Loucy (cell line): ENCODE data around the gene MSANTD2.

Experiments
- H2AFZ ChIP-seq: fragments of 200-600 bp; sonication (generic); 2 replicates; pipeline ENCODE4 v1.6.0; 2016; ENCODE audit warnings: antibody characterized with exemption, mild to moderate bottlenecking, low read length, moderate library complexity
- H3F3A ChIP-seq: fragments of 200-600 bp; 2 replicates; pipeline ENCODE4 v1.6.0; 2016; ENCODE audit warnings: antibody characterized with exemption, low read depth, mild to moderate bottlenecking
- H3K27me3 ChIP-seq: fragments of 200-600 bp; sonication (generic); 2 replicates; pipeline ENCODE4 v1.6.1; 2014; ENCODE audit warnings: low read length, mild to moderate bottlenecking; ENCODE audit not compliant: insufficient read depth, poor library complexity, severe bottlenecking
- H3K36me3 ChIP-seq: fragments of 200-600 bp; sonication (generic); 2 replicates; pipeline ENCODE4 v1.6.1; 2016; ENCODE audit warnings: low read length; ENCODE audit not compliant: insufficient read depth
- H3K4me1 ChIP-seq: fragments of 200-600 bp; sonication (generic); 2 replicates; pipeline ENCODE4 v1.5.1; 2014; ENCODE audit warnings: low read length, mild to moderate bottlenecking; ENCODE audit not compliant: insufficient read depth, poor library complexity, severe bottlenecking
- H3K4me2 ChIP-seq: fragments of 200-600 bp; sonication (generic); 2 replicates; pipeline ENCODE4 v1.6.0; 2014; ENCODE audit warnings: antibody characterized with exemption, low read length, low read depth, mild to moderate bottlenecking; ENCODE audit not compliant: poor library complexity, severe bottlenecking
- H3K4me3 ChIP-seq: fragments of 200-600 bp; sonication (generic); 2 replicates; pipeline ENCODE4 v1.5.1; 2014; ENCODE audit warnings: low read length, mild to moderate bottlenecking, mixed read lengths; ENCODE audit not compliant: poor library complexity, severe bottlenecking
- H3K79me2 ChIP-seq: fragments of 200-600 bp; sonication (generic); 2 replicates; pipeline ENCODE4 v1.6.1; 2014; ENCODE audit warnings: low read length; ENCODE audit not compliant: insufficient read depth
- H3K9ac ChIP-seq: fragments of 200-600 bp; sonication (generic); 2 replicates; pipeline ENCODE4 v1.6.0; 2014; ENCODE audit warnings: mild to moderate bottlenecking, low read depth, low read length, moderate library complexity; ENCODE audit not compliant: poor library complexity, severe bottlenecking
- H3K9me2 ChIP-seq: fragments of 200-600 bp; sonication (generic); replicated peaks from 2 replicates; pipeline ENCODE4 v1.6.1; 2016; ENCODE audit warnings: low read depth, low read length, mixed read lengths
- H3K9me3 ChIP-seq: fragments of 200-600 bp; sonication (generic); 2 replicates; pipeline ENCODE4 v1.6.1; 2014; ENCODE audit warnings: mild to moderate bottlenecking, antibody characterized with exemption, low read length, low read depth; ENCODE audit not compliant: insufficient read depth
- H4K20me1 ChIP-seq: fragments of 200-600 bp; sonication (generic); 2 replicates; pipeline ENCODE4 v1.6.0; 2014; ENCODE audit warnings: antibody characterized with exemption, low read length, mild to moderate bottlenecking; ENCODE audit not compliant: insufficient read depth, poor library complexity, severe bottlenecking
- CTCF ChIP-seq: fragments of 200-600 bp; sonication (generic); conservative IDR thresholded peaks from 2 replicates; pipeline ENCODE4 v1.5.1; 2014; ENCODE audit warnings: mild to moderate bottlenecking, antibody characterized with exemption, low read length
- EZH2phosphoT487 ChIP-seq: fragments of 200-600 bp; IDR thresholded peaks from 2 replicates; pipeline ENCODE4 v1.6.1; 2018; ENCODE audit warnings: antibody characterized with exemption, mild to moderate bottlenecking, moderate library complexity, borderline replicate concordance

The MSANTD2 gene

GRCh38 chr11:124791626-124792341, 8.4 kb downstream of the MSANTD2 start:
- no peaks in the 10 kb centered on the region for H3K27me3 ChIP-seq
- no peak overlapping the region for H2AFZ ChIP-seq
- H3F3A ChIP-seq, result peaks cover 6% of the 10 kb centered on the region; the same call in 1 of the 2 replicates
- no peaks in the 10 kb centered on the region for H3K9me3 ChIP-seq
- TF ChIP-seq EZH2phosphoT487 (no peak), CTCF (no peak)
- no peak overlapping the region for H3K4me3 ChIP-seq
- H4K20me1 ChIP-seq, result peaks cover 41% of the 10 kb centered on the region
- peak overlapping the region; percentile 38 for H3K4me2 ChIP-seq
- H3K9ac ChIP-seq, result no peak overlapping the region
- peaks cover 32% of the 10 kb centered on the region for H3K4me1 ChIP-seq
- no peaks in the 10 kb centered on the region for H3K36me3 ChIP-seq
- H3K9me2 ChIP-seq, result no peaks in the 10 kb centered on the region
- H3K79me2 ChIP-seq, result peaks cover 77% of the 10 kb centered on the region

GRCh38 chr11:124788521-124788920, 11.7 kb downstream of the MSANTD2 start:
- peaks cover 54% of the 10 kb centered on the region for H3K79me2 ChIP-seq
- peaks cover 13% of the 10 kb centered on the region for H3K4me1 ChIP-seq
- no peaks in the 10 kb centered on the region for H3K27me3 ChIP-seq
- H3F3A ChIP-seq, result no peaks in the 10 kb centered on the region
- no peak overlapping the region for H3K4me2 ChIP-seq
- H3K9me3 ChIP-seq, result no peaks in the 10 kb centered on the region
- no peak for TF ChIP-seq EZH2phosphoT487
- TF ChIP-seq CTCF, result no peak
- H3K9ac ChIP-seq, result no peak overlapping the region
- H2AFZ ChIP-seq, result no peak overlapping the region
- no peak overlapping the region for H3K4me3 ChIP-seq
- H3K9me2 ChIP-seq, result no peaks in the 10 kb centered on the region
- no peaks in the 10 kb centered on the region for H3K36me3 ChIP-seq
- peaks cover 14% of the 10 kb centered on the region for H4K20me1 ChIP-seq

GRCh38 chr11:124784051-124784450, 16.2 kb downstream of the MSANTD2 start:
- Histone ChIP-seq H3K27me3 (no peaks in the 10 kb centered on the region), H3K4me3 (no peak overlapping the region), H2AFZ (no peak overlapping the region), H3K79me2 (peaks cover 11% of the 10 kb centered on the region), H3K4me1 (no peaks in the 10 kb centered on the region), H4K20me1 (no peaks in the 10 kb centered on the region), H3K9me3 (no peaks in the 10 kb centered on the region), H3K9ac (no peak overlapping the region), H3K36me3 (no peaks in the 10 kb centered on the region), H3F3A (no peaks in the 10 kb centered on the region), H3K9me2 (no peaks in the 10 kb centered on the region), H3K4me2 (no peak overlapping the region)
- TF ChIP-seq EZH2phosphoT487 (no peak), CTCF (no peak)
